ENCODE measurements around the gene SORCS2. TPM values are rescaled to one million over a fixed set of nuclear protein-coding genes. Genes with fewer than 3 reads are reported as not detected.

Gene SORCS2
- total RNA-seq, 2 experiments from 2014 or later, result 0.07 to 0.15 TPM

- CTCF ChIA-PET, result no interaction called here
- H3K27ac Mint-ChIP-seq, result no peak overlapping the region
These were observed 190.9 kb downstream of the SORCS2 start for GRCh38 chr4:7383266-7383665.

GRCh38 chr4:7384003-7384928 lies 191.9 kb downstream of the SORCS2 start:
- intact Hi-C loops (cut with micrococcal nuclease), result no loop called here
- CTCF ChIA-PET, result no interaction called here
- no peak for DNase-seq

More at GRCh38 chr4:7383266-7383665, 190.9 kb downstream of the SORCS2 start:
- Mint-ChIP-seq H3K4me3 (no peak overlapping the region), H3K9me3 (peaks cover 10% of the 10 kb centered on the region), H3K4me1 (ENCODE audit: low read depth) (no peaks in the 10 kb centered on the region), H3K36me3 (ENCODE audit: low read depth) (no peaks in the 10 kb centered on the region), H3K27me3 (ENCODE audit: low read depth) (peaks cover 9% of the 10 kb centered on the region)
- DNase-seq, result no peak
- intact Hi-C loops (cut with micrococcal nuclease), result no loop called here

GRCh38 chr4:7384929-7385890 lies 192.9 kb downstream of the SORCS2 start:
- no peaks in the 10 kb centered on the region for H3K36me3 Mint-ChIP-seq (ENCODE audit: low read depth)
- no peaks in the 10 kb centered on the region for H3K4me1 Mint-ChIP-seq (ENCODE audit: low read depth)
- DNase-seq, result no peak
- CTCF ChIA-PET, result interaction anchor here (0.7 kb wide), 1 partner anchor 14 kb away, joined by 3 read pairs; no protein-coding TSS in a partner anchor
- peaks cover 5% of the 10 kb centered on the region for H3K9me3 Mint-ChIP-seq
- peaks cover 2% of the 10 kb centered on the region for H3K27me3 Mint-ChIP-seq (ENCODE audit: low read depth)
- intact Hi-C loops (cut with micrococcal nuclease), result no loop called here
- no peak overlapping the region for H3K27ac Mint-ChIP-seq
- no peak overlapping the region for H3K4me3 Mint-ChIP-seq

More at GRCh38 chr4:7384003-7384928, 191.9 kb downstream of the SORCS2 start:
- peaks cover 2% of the 10 kb centered on the region for H3K27me3 Mint-ChIP-seq (ENCODE audit: low read depth)
- H3K4me3 Mint-ChIP-seq, result no peak overlapping the region
- H3K27ac Mint-ChIP-seq, result no peak overlapping the region
- no peaks in the 10 kb centered on the region for H3K4me1 Mint-ChIP-seq (ENCODE audit: low read depth)
- H3K9me3 Mint-ChIP-seq, result peaks cover 5% of the 10 kb centered on the region
- no peaks in the 10 kb centered on the region for H3K36me3 Mint-ChIP-seq (ENCODE audit: low read depth)

GRCh38 chr4:7387925-7388324 lies 195.6 kb downstream of the SORCS2 start:
- CTCF ChIA-PET, result no interaction called here
- no peak for DNase-seq
- Mint-ChIP-seq H3K9me3 (peaks cover 5% of the 10 kb centered on the region), H3K4me3 (no peak overlapping the region), H3K27ac (no peak overlapping the region), H3K36me3 (ENCODE audit: low read depth) (no peaks in the 10 kb centered on the region), H3K27me3 (ENCODE audit: low read depth) (no peaks in the 10 kb centered on the region), H3K4me1 (ENCODE audit: low read depth) (no peaks in the 10 kb centered on the region)
- intact Hi-C loops (cut with micrococcal nuclease), result no loop called here

- intact Hi-C loops (cut with micrococcal nuclease), result no loop called here
These were observed 196.3 kb downstream of the SORCS2 start for GRCh38 chr4:7388627-7389026.

GRCh38 chr4:7389101-7389701 lies 196.9 kb downstream of the SORCS2 start:
- intact Hi-C loops (cut with micrococcal nuclease), result no loop called here
- Mint-ChIP-seq H3K27ac (no peak overlapping the region), H3K27me3 (ENCODE audit: low read depth) (no peaks in the 10 kb centered on the region), H3K36me3 (ENCODE audit: low read depth) (no peaks in the 10 kb centered on the region), H3K9me3 (peaks cover 5% of the 10 kb centered on the region), H3K4me1 (ENCODE audit: low read depth) (no peaks in the 10 kb centered on the region), H3K4me3 (no peak overlapping the region)
- CTCF ChIA-PET, result no interaction called here
- DNase-seq, result no peak

More at GRCh38 chr4:7388627-7389026, 196.3 kb downstream of the SORCS2 start:
- Mint-ChIP-seq H3K4me1 (ENCODE audit: low read depth) (no peaks in the 10 kb centered on the region), H3K27me3 (ENCODE audit: low read depth) (no peaks in the 10 kb centered on the region), H3K27ac (no peak overlapping the region), H3K9me3 (peaks cover 5% of the 10 kb centered on the region), H3K36me3 (ENCODE audit: low read depth) (no peaks in the 10 kb centered on the region), H3K4me3 (no peak overlapping the region)
- CTCF ChIA-PET, result no interaction called here
- no peak for DNase-seq

- CTCF ChIA-PET, result no interaction called here
- Mint-ChIP-seq H3K27me3 (ENCODE audit: low read depth) (no peaks in the 10 kb centered on the region), H3K4me1 (ENCODE audit: low read depth) (no peaks in the 10 kb centered on the region), H3K36me3 (ENCODE audit: low read depth) (no peaks in the 10 kb centered on the region), H3K4me3 (no peak overlapping the region), H3K27ac (no peak overlapping the region), H3K9me3 (peaks cover 5% of the 10 kb centered on the region)
- DNase-seq, result no peak
- intact Hi-C loops (cut with micrococcal nuclease), result no loop called here
These were observed 197.4 kb downstream of the SORCS2 start for GRCh38 chr4:7389719-7390118.

- no peaks in the 10 kb centered on the region for H3K27me3 Mint-ChIP-seq (ENCODE audit: low read depth)
- DNase-seq, result no peak
- no peak overlapping the region for H3K4me3 Mint-ChIP-seq
- peaks cover 5% of the 10 kb centered on the region for H3K9me3 Mint-ChIP-seq
- intact Hi-C loops (cut with micrococcal nuclease), result no loop called here
- H3K36me3 Mint-ChIP-seq (ENCODE audit: low read depth), result no peaks in the 10 kb centered on the region
- H3K4me1 Mint-ChIP-seq (ENCODE audit: low read depth), result no peaks in the 10 kb centered on the region
- CTCF ChIA-PET, result no interaction called here
- no peak overlapping the region for H3K27ac Mint-ChIP-seq
These were observed 198.0 kb downstream of the SORCS2 start for GRCh38 chr4:7390336-7390735.

- Mint-ChIP-seq H3K27me3 (ENCODE audit: low read depth) (no peaks in the 10 kb centered on the region), H3K27ac (no peak overlapping the region), H3K4me3 (no peak overlapping the region), H3K9me3 (peaks cover 5% of the 10 kb centered on the region), H3K36me3 (ENCODE audit: low read depth) (no peaks in the 10 kb centered on the region), H3K4me1 (ENCODE audit: low read depth) (no peaks in the 10 kb centered on the region)
- no peak for DNase-seq
- CTCF ChIA-PET, result no interaction called here
- intact Hi-C loops (cut with micrococcal nuclease), result no loop called here
These were observed 198.7 kb downstream of the SORCS2 start for GRCh38 chr4:7390906-7391636.

GRCh38 chr4:7391637-7392437 lies 199.5 kb downstream of the SORCS2 start:
- intact Hi-C loops (cut with micrococcal nuclease), result no loop called here
- Mint-ChIP-seq H3K36me3 (ENCODE audit: low read depth) (no peaks in the 10 kb centered on the region), H3K4me3 (no peak overlapping the region), H3K4me1 (ENCODE audit: low read depth) (no peaks in the 10 kb centered on the region), H3K27me3 (ENCODE audit: low read depth) (no peaks in the 10 kb centered on the region), H3K9me3 (peaks cover 5% of the 10 kb centered on the region), H3K27ac (no peak overlapping the region)
- DNase-seq, result no peak
- CTCF ChIA-PET, result no interaction called here
